ENCODE measurements around the gene CASP8.

GRCh38 chr2:201254081-201254730 lies 6.1 kb upstream of the CASP8 start:
- no peak for TF ChIP-seq CTCF (IDR thresholded peaks at IDR 0.05)
- TF ChIP-seq POLR2A (IDR thresholded peaks at IDR 0.05) = no peak
